ENCODE results near the gene MAP7D3.
"Not testable (repeated sequence)": the region's sequence is repeated elsewhere in the genome, so short reads cannot be mapped to it uniquely, and the experiment has no call there.

MAP7D3 gene

GRCh38 chrX:136250191-136251040 is 784 bp downstream of the MAP7D3 start:
- DNase-seq: peak in 3 of 4 experiments; percentile 6 to 26 (median 19)

DNA sequence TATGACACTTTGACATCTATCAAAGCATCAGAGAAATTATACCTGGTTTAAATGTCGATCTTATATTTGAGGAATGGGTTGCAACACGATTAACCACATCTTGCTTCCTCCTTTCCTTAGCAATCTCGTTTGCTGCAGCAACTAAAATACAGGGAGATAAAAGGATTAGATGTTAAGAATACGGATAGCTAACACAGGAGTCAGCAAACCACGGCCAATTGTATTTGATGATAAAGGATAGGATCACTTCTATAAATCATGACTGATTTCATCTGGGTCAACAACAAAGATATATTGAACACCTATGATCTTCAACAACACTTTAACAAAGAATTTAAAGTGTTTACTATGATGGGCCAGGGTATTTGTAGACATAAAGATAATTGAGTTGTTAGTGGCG is 5.0 kb downstream of the MAP7D3 start:
- no peak for DNase-seq

DNA sequence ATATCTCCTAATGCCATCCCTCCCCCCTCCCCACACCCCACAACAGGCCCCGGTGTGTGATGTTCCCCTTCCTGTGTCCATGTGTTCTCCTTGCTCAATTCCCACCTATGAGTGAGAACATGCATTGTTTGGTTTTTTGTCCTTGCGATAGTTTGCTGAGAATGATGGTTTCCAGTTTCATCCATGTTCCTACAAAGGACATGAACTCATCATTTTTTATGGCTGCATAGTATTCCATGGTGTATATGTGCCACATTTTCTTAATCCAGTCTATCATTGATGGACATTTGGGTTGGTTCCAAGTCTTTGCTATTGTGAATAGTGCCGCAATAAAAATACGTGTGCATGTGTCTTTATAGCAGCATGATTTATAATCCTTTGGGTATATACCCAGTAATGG is 13.4 kb downstream of the MAP7D3 start:
- not testable (repeated sequence) for DNase-seq

DNA sequence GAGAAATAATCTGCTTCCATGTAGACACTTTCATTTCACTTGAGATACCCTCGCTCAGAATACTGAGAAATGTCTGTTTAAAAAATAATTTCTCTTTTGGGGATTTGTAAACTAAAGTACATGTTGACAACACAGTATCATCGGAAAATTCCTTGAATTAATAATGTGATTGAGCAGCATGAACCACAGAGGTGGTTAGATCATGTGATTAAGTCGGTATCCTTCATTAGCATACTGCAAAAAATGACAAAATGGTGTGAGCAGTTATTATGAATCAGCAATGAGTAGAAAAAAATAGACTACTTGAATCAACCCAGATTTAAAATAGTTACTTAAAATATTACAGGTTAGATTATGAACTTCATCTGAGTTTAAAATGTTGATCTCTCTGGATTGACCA is 14.1 kb downstream of the MAP7D3 start:
- DNase-seq: no peak

DNA sequence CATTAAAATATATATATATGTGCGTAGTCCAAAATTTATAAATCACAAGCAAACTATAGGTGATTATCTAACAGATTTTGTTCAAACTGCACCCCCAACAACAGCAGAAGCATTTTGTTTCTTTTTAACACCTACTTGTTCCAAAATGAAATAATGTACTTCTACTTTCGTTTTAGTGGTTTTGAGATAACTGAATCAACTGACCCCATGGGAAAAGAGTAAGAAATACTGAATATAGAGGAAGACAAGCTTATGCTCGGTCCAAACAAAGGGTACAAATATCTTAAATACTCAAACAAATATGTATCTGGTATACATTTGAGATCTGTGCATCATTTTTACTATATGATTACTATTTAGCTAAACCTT is 22.4 kb downstream of the MAP7D3 start:
- DNase-seq: no peak

DNA sequence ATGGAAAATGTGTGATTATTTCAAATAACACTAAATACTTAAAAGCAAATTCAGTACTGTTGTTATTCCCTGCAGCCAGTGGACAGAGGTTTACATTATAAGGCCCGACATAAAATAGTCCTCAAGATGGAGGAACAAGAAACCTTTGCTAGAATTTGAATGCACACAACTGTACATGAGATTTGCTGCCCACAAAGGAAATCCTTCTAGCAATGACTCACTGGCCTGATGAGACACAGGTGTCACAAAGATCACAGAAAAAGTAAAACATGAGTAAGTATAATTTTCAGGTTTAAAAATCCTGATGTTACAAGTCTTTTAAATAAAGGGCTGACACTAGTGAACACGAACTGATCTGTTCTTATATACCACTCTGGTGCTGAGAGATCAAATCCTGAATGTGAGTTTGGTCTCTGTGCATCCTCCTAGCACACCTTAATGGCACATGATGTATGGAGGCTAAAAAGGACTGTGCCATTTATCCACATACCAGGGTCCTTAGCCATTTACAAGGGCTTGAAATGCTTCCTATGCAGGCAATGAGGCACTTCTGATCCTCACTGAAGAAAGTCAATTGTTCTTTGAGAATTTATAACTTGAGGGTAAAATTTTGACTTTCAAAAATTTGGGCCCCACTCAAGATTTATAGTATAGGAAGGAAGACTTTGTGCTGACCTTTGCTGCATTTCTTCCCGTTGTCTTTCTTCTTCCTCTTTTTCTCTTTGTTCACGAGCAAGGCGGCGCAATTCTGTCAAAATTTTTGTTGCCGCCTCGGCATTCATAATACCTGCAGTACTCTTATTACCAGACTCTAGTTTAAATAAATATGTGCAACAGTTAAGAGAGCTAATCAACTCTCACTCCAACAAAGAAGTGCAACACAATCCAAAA is 23.0 kb downstream of the MAP7D3 start:
- peak in 3 of 4 experiments; percentile 24 to 50 (median 29) for DNase-seq

DNA sequence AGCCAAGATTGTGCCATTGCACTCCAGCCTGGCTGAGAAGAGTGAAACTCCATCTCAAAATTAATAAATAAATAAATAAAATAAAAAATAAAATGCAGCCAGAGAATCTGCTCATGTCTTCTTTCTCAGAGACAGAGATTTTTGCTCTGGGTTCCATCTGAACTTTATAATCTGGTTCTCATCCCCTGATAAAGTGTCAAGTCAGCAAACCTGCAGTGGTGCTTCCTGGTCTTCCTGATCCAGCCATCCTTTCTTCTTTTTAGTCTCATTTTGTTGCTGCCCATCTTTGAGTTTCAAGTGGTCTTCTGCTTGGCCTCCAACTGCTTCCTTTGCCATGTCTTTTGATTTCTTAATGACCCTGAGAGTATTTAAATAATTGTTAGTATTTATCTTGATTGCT is 24.1 kb downstream of the MAP7D3 start:
- DNase-seq: no peak

GRCh38 chrX:136221851-136222513 is 29.2 kb downstream of the MAP7D3 start:
- no peak for DNase-seq

DNA sequence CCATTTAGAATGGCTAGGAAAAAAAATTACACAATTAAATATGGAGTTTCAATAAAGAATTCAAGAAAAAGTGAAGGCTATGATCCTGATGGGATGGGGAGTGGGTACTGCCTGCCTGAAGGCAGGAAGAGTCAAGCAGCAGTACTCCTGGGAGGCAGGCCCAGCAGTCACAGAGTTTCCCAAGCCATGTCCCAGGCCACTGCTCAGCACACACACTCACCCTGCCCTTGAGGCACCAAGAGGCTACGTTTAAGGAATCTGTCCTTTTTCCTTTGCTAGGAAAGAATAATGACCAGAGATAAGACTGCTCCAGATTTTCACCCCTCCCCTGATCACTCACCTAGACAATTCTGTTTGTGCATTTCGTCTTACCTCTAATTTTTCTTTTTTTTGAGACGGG is 30.2 kb downstream of the MAP7D3 start:
- no peak for DNase-seq

- no peak for DNase-seq
These were observed 30.7 kb downstream of the MAP7D3 start for GRCh38 chrX:136220540-136220939.

GRCh38 chrX:136219893-136220292 is 31.3 kb downstream of the MAP7D3 start:
- no peak for DNase-seq

- DNase-seq: no peak
These were observed 35.6 kb downstream of the MAP7D3 start for GRCh38 chrX:136215559-136215958.

DNA sequence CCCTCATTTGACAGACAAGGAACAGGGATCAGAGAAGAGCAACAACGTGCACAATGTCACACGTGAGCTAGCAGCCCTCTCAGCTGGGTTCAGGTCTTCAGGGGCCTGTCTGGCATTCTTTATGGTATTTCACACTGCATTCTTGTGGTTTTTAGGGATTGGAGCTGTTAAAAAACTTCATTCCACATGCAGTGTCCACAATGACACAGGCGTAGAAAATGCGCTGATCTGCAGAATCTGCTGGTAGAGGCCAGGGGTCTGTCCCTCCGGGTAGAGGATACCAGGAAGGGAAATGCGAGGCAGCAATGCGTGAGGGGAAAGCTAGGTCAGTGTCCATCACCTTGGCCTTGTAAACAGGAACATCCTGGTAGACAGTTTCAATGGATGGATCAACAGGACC is 36.6 kb downstream of the MAP7D3 start:
- no peak for DNase-seq

DNA sequence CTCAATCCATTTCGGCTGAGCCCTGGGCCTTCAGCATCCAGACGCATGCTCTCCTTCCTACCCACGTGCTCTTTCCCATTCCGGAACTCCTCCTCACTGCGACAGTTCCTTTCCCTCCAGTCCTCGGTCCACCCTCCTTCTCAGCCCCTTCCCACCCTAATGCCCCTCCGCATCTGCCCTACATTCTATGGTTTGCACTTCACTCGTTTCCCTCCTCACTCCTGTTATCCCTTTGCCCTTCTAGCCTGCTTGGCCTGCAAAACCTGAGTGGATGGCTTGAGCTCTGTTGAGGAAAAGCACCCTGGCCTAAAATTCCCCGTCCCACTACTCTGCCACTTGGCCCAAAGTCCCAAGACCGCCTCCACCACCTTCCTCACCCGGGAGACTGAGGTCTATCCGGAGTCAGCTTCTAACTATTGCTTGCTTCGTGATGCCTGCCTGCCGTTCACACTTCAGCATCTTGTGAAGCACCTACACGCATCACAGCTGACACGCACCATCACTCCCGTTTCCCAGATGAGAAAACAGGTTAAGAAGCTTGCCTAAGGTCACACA is 38.6 kb downstream of the MAP7D3 start:
- DNase-seq: no peak

- no peak for DNase-seq
These were observed 39.2 kb downstream of the MAP7D3 start for GRCh38 chrX:136211766-136212556.

DNA sequence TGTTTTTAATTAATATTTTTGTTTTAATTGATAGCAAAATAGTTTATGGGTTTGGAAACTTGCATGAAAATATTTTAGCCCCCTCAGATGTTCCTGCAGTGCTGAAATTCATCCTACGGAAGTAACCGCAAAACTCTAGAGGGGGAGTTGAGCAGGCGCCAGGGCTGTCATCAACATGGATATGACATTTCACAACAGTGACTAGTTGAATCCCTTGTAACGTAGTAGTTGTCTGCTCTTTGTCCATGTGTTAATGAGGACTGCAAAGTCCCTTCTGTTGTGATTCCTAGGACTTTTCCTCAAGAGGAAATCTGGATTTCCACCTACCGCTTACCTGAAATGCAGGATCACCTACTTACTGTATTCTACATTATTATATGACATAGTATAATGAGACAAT is 40.4 kb downstream of the MAP7D3 start:
- peak; percentile 15 to 57 (median 46) for DNase-seq

- peak; percentile 3 to 46 (median 30) for DNase-seq
These were observed 41.0 kb downstream of the MAP7D3 start for GRCh38 chrX:136210243-136210642.

GRCh38 chrX:136209751-136210150 is 41.4 kb downstream of the MAP7D3 start:
- no peak for DNase-seq

- peak; percentile 5 to 54 (median 32) for DNase-seq
These were observed 42.0 kb downstream of the MAP7D3 start for GRCh38 chrX:136209016-136209738.

GRCh38 chrX:136207546-136207945 is 43.7 kb downstream of the MAP7D3 start:
- DNase-seq: no peak

DNA sequence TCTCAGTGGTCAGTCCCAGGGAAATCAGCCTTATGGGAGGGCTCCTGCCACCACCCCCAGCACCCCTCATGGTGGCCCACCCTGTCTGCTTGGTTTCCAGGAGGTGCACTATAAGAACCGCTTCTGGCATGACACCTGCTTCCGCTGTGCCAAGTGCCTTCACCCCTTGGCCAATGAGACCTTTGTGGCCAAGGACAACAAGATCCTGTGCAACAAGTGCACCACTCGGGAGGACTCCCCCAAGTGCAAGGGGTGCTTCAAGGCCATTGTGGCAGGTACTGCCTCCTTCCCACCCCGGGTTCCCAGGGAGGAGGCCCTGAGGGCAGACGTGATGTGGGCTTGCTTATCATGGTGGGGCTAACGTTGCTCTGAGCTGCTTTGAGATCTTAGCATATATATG is 44.3 kb downstream of the MAP7D3 start:
- DNase-seq: no peak

All from suppressor macrophage (primary cell).